GM19035 (cell line): ENCODE data around the gene KIAA0930.
"Not testable (repeated sequence)": the region's sequence is repeated elsewhere in the genome, so short reads cannot be mapped to it uniquely, and the experiment has no call there.

Experiments
- ATAC-seq: cut with Tn5 transposase; IDR thresholded peaks from one replicate; pipeline ENCODE4 v1.9.1; 2021; ENCODE audit not compliant: unreplicated experiment

KIAA0930 gene

DNA sequence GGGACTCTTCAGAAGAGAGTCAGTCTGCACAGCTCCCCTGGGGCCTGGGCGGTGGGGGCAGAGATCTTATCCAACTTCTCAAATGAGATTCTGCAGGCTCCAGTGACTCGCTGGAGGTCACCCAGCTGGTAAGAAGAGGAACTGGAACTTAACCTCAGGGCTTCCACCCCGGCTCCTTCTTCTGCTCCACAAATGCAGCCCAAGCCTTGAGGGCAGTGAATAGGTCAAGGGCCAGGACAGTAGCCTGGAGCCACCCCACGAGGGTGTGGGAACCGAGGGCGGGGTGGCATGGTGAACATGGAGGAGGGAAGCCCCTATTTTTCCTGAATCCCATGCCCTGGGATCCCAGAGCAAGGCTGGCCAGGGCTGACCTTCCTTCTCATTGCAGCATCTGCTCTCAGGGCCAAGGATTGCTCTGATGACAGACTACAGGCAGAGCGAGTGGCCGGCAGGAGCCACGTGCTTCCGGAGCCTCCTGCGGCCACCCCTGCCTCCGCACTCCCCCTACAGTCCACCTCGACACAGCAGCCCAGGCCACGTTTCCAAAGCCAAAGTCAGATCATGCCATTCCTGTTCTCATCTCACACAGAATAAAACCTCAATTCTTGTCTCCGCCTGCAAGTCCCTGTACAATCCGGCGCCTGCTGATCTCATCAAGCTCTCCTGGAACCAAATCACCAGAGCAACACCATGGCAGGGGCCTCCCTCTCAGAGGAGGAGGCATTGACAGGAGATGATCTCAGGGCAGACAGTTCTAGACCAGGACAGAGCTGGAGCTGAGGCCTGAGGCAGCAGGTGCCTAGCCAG is 23.0 kb upstream of the KIAA0930 start:
- ATAC-seq, result peak; percentile 64

DNA sequence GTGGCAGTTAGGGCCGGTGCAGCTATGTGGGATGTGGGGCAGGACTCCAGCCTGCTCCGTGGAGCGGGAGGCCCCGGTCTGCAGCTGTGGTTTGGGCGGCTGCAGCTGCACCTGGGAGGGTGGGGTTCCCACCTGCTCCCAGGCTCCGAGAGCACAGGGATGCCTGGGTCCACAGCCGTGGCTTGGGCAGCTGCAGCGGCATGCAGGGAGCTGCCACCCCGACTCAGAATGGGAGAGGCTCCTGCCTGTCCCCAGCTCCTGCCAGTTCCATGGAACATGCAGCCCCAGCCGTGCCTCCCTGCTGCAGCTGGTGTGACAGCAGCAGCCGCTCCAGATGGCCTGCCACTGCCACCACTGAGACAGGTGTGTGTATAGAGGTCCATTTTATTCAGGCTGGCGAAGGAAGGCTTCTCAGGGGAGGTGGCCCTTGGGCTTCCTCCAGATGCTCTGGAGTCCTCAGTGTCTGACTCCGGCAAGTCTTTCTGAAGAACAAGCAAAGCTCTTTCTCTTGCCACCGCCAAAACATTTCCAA is 22.3 kb upstream of the KIAA0930 start:
- peak; percentile 28 for ATAC-seq

DNA sequence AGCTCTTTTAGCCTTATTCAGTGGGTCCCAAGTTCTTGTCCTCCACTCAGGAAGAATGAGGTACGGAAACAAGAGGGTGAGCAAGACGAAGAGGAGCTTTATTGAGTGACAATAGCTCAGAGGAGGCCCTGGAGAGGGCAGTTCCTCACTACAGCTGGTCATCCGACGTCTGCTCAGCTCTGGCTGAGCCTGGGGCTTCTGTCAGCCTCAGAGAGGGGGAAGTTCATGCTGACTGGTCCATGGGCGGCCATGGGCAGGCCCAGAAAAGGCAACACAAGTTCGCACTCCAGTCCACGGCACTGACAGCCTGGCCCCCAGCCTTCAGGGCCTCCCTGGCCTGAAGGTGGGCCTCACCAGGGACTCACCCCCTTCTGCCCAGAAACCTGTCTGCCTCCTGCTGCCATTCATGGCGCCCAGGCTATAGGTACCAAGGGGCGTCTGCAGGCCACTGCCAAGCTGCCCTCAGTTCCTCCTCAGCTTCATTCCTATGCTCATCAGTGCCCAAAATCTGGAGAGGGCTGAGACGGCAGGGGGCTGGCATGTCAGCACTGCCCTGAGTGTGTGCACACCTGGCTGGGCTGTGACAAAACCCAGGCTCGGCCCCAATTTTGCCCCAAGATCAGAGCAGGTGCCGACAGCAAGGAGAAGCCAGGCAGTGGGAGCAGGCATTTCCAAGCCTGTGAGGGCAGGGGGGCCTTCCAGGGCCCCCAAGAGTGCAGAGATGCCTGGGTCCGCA is 21.7 kb upstream of the KIAA0930 start:
- ATAC-seq, result no peak

DNA sequence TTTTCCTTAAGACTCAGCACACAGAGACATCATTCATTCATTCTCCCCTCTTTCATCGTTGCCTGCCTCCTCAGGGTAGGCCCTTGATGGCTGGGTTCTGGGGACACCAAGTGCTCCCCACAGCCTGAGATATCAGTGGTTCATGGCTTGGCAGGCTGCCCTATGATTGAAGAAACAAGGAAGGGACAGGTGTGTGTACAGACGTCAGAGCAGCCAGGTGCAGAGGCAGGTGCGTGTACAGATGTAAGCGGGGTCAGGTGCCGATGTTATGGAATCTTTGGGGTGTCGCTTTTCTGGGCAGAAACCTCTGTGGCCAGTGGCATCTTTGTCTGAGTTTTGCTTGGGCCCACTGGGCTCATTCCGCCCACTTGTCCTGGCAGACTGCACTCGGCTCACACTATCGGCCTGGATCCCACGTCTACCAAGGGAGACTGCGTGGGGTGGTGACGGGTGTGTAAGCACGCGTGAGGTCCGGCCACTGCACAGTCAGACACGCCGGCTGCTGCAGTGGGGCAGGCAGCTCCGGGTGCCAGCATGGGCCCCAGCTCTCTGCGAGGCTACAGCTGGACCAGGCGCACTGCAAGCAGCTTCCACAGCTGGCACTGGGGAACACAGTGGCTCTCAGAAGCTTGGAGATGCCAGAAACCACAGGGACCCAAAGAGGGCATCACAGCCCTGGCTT is 20.9 kb upstream of the KIAA0930 start:
- no peak for ATAC-seq

DNA sequence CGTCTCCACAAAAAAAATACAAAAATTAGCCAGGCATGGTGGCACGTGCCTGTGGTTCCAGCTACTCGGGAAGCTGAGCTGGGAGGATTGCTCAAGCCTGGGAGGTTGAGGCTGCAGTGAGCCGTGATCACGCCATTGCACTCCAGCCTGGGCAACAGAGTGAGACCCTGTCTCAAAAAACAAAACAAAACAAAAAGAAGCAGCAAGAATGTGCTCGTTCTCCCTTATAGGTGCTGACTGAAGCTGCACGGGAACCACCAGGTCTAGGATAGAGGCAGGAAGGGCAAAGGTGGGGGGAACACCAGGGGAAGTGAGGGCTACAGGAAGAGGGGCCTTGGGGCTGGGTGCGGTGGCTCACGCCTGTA is 19.7 kb upstream of the KIAA0930 start:
- ATAC-seq, result not testable (repeated sequence)

DNA sequence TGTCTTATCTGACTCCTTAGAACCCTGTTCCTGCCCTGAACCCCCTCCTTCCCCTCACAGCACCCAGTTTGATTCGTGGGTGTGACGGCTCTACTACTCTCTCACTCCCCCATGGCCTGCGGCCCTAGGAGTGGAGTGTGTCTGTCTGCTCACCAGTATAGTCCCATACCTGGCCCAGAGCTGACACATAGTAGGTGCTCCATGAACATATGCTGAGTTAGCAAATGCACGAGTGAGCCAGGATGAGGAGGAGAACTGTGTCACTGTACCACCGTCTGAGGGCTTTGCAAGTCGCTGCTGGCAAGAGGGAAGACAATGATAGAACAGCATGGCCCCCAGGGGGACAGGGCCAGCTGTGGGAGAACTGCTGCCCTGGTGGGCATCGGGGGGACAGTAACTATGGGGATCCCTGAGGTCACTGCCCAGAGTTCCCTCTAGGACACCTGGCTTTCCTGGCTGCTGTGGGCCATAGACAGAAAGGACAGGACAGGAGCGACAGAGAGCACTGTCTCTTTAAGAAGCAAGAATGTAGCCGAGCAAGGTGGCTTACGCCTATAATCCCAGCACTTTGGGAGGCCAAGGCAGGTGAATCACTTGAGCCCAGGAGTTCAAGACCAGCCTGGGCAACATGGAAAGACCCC is 19.2 kb upstream of the KIAA0930 start:
- no peak for ATAC-seq

DNA sequence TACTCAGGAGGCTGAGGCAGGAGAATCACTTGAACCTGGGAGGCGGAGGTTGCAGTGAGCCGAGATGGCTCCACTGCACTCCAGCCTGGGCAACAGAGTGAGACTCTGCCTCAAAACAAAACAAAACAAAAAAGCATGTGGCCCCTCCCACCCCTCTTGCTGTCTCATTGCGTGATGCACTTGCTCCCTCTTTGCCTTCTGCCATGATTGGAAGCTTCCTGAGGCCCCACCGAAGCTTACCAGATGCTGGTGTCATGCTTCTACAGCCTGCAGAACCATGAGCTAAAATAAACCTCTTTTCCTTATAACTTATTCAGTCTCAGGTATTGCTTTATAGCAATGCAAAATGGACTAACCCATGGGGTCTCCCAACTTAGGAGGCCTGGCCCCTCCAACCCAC is 17.2 kb upstream of the KIAA0930 start:
- not testable (repeated sequence) for ATAC-seq

DNA sequence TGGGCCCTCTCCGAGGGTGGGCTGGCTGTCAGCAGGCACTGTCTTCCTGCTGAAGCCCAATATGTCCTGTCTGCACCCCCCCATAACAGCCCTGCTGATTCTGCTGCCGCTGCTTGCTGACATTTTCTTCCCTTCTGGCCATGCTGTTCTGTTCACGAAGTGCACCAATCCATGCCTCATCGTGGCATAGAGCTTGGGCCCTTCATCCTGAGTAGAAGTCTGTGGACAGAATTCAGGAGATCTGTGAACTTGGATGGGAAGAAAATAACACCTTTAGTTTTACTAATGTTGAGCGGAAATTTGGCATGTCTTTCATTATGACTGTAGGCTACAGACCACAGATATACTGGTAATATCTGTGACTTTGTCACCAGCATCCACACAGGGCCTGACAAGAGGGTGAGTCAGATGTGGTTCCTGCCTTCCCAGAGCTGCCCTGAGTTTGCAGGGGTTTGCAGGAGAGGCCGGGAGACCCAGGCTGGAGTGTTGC is 14.1 kb upstream of the KIAA0930 start:
- ATAC-seq, result no peak

DNA sequence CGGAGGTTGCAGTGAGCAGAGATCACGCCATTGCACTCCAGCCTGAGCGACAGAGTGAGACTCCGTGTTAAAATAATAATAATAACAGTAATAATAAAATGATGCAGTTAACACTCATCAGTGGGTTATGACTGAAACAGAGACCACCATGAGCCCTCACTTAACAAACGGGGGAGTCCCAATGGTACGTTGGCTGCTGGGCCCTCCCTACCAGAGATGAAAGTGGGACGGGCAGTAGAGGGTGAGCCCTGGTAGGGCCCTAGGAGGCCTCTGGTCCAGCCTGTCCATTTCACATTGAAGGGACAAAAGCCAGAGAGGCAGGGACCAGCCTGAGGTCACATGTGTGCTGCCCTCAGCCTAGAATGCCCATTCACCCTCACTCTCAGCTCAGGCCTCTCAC is 13.7 kb upstream of the KIAA0930 start:
- no peak for ATAC-seq

DNA sequence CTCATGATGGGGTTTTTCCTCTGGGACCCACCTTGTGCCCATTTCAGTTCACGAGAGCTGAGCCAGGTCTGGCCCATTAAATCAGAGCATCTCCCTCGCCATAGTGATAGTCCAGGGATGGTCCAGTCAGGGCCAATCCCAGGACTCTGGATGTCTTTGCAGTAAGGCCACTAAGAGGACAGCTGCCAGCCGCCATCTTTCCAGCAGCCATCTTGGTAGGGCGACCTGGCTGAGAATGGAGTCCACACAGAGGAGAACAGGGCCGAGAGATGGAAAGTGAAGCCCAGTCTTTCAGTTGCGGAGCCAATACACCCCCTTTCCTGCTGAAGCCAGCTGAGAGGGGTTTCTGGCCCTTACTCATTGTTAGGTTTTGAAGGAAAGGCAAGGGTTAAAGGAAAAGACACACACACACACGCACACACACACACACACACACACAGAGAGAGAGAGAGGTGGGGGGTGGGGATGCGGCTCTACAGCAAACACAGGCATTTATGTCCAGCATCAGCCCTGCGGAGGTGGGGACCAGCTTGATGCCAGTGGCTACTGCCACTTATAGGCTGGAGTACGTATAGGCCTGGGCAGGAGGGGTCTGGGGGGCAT is 12.4 kb upstream of the KIAA0930 start:
- no peak for ATAC-seq

DNA sequence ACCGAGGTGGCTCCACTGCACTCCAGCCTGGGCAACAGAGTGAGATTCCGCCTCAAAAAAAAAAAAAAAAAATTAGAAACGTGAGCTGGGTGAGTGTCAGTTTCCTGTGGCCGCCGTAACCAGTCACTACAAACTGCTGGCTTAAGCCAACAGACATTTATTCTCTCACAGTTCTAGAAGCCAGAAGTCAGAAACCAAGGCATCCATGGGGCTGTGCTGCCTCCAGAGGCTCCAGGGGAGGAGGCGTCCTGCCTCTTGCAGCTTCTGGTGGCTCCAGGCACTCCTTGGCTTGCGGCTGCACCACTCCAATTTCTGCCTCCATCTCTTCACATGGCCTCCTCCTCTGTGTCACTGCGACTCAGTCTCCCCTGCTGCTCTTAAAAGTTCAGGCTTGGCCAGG is 11.1 kb upstream of the KIAA0930 start:
- ATAC-seq, result no peak

DNA sequence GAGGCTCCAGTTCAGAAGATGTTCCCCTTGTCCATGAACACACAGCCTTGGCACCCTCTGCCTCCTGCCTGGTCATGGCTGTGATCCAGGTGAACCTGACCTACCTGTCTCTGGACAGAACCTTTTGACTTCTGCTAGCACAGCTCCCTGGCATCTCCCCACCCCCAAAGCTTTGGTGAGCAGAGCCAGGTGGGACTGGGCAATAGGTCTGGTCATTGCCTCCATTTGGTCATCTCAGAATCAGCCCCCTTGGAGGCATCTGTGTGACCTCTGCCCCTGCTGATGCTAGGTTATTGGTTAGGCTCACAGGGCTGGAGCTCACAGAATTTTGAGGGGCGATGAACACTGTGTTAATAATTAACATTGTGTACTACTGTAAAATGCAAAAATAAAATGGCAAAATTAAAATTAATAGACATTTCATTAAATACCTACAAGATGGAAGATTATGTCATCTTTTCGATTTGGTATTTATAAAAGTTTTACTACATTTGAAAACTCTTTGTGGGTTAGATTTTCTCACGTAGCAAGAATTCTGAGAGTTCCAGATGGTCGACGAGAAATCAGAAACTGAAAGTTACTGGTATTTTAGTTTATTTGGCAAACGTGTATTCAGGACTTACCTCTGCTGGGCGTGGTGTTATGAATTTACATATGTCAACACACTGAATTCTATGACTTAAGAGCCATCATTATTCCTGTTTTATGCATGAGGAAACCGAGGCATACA is 8.3 kb upstream of the KIAA0930 start:
- peak; percentile 77 for ATAC-seq

DNA sequence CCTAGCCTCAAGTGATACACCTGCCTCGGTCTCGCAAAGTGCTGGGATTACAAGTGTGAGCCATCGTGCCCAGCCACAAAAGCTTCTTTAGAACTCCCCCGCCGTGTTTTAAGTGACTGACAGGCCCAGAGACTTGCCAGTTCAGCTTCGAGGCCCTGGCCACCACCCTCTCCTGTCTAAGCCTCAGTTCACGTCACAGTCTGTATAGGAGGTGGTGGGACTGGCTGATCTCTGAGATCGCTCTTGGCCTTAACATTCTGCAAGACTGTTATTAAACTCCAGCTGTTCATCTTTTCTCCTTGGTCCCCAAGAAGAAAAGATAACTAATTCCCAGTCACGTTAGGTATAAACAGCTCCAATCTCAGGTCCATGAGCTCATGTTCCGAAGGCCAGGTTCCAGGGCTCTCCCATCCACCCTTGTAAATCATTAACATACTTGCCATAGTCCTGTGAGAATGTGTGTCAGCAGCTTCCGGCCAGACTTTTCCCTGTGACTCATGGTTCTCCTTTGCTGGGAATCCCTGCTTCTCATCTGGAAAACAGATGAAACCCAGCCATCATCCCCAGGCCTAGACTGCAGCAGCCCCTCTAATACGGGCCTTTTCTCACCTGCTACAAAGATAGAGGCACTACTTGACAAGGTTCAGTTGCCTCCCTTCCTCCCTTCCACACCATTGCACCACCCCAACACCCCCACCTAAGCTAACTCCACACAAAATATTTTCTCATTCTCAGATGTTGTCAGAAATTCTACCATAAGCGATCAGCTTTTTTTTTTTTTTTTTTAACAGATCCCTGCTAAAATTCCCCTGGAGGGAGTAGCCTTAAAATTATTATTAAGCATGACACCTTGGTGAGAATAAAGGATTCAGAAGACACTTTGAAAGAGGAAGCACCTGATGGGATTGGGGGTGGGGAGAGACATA is 5.6 kb upstream of the KIAA0930 start:
- no peak for ATAC-seq

DNA sequence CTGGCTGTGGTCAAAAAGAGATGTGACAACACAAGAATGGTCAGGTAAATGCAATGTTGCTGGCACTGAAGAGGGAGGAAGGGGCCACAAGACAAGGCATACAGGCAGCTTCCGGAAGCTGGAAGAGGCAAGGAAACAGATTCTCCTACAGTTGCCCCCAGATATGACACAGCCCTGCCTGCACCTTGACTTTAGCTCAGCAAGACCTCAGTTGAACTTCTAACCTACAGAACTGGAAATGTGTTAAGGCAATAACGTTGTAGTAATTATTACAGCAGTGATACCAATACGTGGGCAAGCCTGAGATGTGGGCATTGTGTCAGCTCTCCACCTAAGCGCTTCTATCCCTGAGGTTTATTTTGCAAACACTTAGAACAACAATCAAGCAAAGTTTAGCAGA is 4.2 kb upstream of the KIAA0930 start:
- ATAC-seq, result no peak

DNA sequence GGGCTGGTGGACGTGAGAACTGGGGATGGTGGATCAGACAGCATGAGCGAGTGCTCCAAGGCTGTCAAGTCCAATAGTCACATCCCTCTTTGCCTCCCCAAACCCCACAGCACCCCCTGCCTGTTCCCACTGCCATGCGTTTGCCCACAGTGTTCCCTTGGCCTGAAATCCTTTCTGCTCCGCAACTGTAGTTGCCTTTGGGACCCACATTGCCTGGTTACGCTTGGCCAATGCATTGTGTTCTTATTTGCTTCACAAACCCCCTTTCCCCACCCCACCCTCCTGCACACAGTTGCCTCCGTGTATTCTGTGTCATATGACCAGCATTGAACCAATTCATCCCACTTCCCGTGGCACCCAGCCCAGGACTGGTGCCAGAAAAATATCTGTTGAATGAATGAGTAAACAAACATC is 2.1 kb upstream of the KIAA0930 start:
- ATAC-seq, result no peak

DNA sequence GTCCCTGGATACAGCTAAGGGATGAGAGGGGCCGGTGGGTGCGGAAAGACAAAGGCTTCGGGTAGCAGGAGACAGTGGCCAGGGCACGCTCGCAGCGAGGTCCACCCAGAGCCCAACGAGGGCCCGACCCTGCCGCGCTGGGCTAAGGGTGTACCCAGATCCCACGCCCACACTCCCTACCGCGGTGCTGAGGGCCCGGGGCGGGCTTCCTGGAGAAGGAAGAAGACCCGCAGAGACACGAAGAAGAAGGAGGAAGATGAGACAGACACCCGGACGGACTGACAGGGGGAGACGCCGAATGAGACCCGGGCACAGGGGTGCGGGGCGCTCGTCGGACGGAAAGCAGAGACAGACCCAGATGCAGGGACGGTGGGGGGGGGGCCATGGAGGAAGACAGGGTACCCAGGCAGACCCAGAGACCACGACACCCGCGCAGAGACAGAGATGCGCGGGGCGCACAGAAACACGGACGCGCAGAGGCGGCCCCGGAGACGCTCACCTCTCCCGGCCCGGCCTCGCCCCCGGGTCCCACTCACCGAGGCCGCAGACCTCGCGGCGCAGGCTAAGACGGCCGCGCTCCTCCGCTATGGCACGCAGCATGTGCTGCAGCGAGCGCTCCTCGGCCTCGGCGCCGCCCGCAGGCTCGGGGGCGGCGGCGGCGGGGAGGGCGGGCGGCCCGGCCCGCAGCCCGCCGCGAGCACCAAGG is 437 bp downstream of the KIAA0930 start:
- ATAC-seq, result peak; percentile 9

DNA sequence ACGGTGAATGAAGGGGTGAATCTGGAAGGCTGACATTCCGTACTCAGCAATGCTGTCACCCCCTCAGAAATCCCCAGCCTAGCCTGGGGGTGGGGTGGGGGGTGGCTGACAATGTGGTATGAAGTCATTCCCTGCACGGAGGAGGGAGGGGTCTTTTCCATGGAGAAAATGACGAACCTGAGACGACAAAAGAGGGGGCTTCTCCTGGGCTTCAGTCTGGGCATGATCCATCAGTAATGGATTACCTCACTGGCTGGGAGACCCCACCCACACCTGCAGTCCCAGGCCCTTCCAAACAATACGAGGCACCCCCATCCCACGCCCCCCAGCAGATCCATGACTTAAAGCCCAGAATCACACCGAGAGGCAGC is 1.0 kb downstream of the KIAA0930 start:
- no peak for ATAC-seq

DNA sequence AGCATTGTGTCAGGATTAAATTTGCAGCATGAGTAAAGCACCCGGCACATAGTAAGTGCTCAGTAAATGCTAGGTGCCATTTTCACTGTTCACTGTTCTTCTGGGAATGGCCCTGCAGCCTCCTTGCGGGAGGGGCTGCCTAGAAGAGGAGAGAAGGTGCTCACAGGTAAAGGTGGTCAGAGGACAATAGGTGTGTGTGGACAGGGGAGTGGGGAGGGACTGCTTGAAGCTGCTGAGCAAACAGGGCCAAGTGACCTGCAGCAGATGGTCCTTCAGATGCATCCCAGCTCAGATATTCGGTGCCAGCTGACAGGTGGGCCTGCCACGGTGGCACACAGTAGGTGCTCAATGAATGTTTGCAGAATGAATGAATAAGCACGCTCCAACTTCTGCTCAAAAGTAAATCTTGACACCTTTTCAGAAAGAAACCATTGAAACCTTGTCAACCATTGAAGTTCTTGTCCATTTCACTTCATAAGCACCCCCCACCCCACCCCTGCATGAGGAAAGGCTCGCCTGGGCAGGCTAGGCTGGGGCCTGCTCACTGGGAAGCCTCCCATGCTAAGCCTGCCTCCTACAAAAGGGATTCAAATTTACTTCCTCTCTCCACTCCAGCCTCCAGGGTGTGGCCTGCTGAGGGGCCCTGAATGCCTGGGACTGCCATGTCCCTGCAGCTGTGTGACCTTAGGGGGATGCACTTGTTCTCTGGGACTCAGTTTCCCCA is 1.6 kb downstream of the KIAA0930 start:
- ATAC-seq, result no peak
